Skeletal muscle tissue (tissue), 4 donors: ENCODE data around the gene ABCA8. TPM values are rescaled to one million over a fixed set of nuclear protein-coding genes. Genes with fewer than 3 reads are reported as not detected.
"Not testable (repeated sequence)": the region's sequence is repeated elsewhere in the genome, so short reads cannot be mapped to it uniquely, and the experiment has no call there.

ENCODE experiments used
- H3K27ac ChIP-seq: one replicate; pipeline ENCODE4 v1.7.0; 2013; ENCODE audit warnings: mild to moderate bottlenecking, low read depth, low read length, inconsistent platforms
- H3K27me3 ChIP-seq, 3 donors: one replicate each; pipeline ENCODE4 v1.7.0; 2013; ENCODE audit warnings: low read length in 3 of 3; ENCODE audit not compliant: control insufficient read depth in 3 of 3, insufficient read depth in 3 of 3
- H3K36me3 ChIP-seq, 3 donors: one replicate each; pipeline ENCODE4 v1.7.0; 2013; ENCODE audit warnings: low read length in 3 of 3; ENCODE audit not compliant: control insufficient read depth in 3 of 3, insufficient read depth in 3 of 3
- H3K4me1 ChIP-seq, 3 donors: one replicate each; pipeline ENCODE4 v1.7.0; 2013; ENCODE audit warnings: low read length in 3 of 3, mild to moderate bottlenecking in 3 of 3; ENCODE audit not compliant: control insufficient read depth in 3 of 3, insufficient read depth in 3 of 3
- H3K4me3 ChIP-seq, 3 donors: one replicate each; pipeline ENCODE4 v1.7.0; 2013; ENCODE audit warnings: low read length in 3 of 3
- H3K9ac ChIP-seq, 3 donors: one replicate each; pipeline ENCODE4 v1.7.0; 2013; ENCODE audit warnings: low read length in 3 of 3, mild to moderate bottlenecking in 3 of 3, moderate library complexity in 2 of 3, low read depth in 1 of 3
- H3K9me3 ChIP-seq, 3 donors: one replicate each; pipeline ENCODE4 v1.7.0; 2013; ENCODE audit warnings: low read length in 3 of 3; ENCODE audit not compliant: control insufficient read depth in 3 of 3
- total RNA-seq: library from RNA; depleted of rRNA; stranded (reverse); fragments of >200 nt; gene quantifications from one replicate; pipeline ENCODE4 v1.2.3, GENCODE V29; 2014
- donor health status: Osteomylitis.

ABCA8 gene
- total RNA-seq = 116 TPM

GRCh38 chr17:68955181-68955841, at the start of gene ABCA8:
Gene ABCA8 (minus strand): TSS chr17:68955392. CDS start chr17:68942034, 13,358 bp downstream.
- H3K9ac ChIP-seq = peak within 1 kb of the TSS in 2 of 3 donors; percentile 9 to 59
- H3K27ac ChIP-seq = no peak within 1 kb of the TSS
- peaks cover 0 to 2% (median 0%) of the 10 kb centered on the region in 3 donors for H3K27me3 ChIP-seq

GRCh38 chr17:69004759-69005158, 49.6 kb upstream of the ABCA8 start:
- peaks cover 3 to 12% (median 12%) of the 10 kb centered on the region in 3 donors for H3K36me3 ChIP-seq
- H3K4me3 ChIP-seq, H3K27me3 ChIP-seq, H3K27ac ChIP-seq, H3K9ac ChIP-seq, H3K9me3 ChIP-seq, H3K4me1 ChIP-seq: not testable (repeated sequence)

More at GRCh38 chr17:68955181-68955841, at the start of gene ABCA8:
- Histone ChIP-seq H3K36me3 (no peaks in the 10 kb centered on the region), H3K4me3 (peak within 1 kb of the TSS; percentile 21 to 60 (median 23)), H3K9me3 (no peaks in the 10 kb centered on the region), H3K4me1 (no peaks in the 10 kb centered on the region)

- H3K4me3 ChIP-seq, H3K9ac ChIP-seq, H3K27ac ChIP-seq, H3K27me3 ChIP-seq, H3K9me3 ChIP-seq, H3K4me1 ChIP-seq, H3K36me3 ChIP-seq: not testable (repeated sequence)
Measured at GRCh38 chr17:68999743-69000142, 44.6 kb upstream of the ABCA8 start.

- peaks cover 3 to 34% (median 22%) of the 10 kb centered on the region in 3 donors for H3K36me3 ChIP-seq
- H3K4me3 ChIP-seq = no peak overlapping the region
- H3K9ac ChIP-seq = no peak overlapping the region
- H3K9me3 ChIP-seq = no peaks in the 10 kb centered on the region
- no peaks in the 10 kb centered on the region for H3K4me1 ChIP-seq
- H3K27ac ChIP-seq = no peak overlapping the region
- H3K27me3 ChIP-seq = no peaks in the 10 kb centered on the region
Measured at GRCh38 chr17:68993112-68993511, 37.9 kb upstream of the ABCA8 start.

GRCh38 chr17:68987966-68988365, 32.8 kb upstream of the ABCA8 start:
- Histone ChIP-seq H3K36me3 (peaks cover 12 to 43% (median 39%) of the 10 kb centered on the region in 3 donors), H3K4me1 (no peaks in the 10 kb centered on the region), H3K9me3 (no peaks in the 10 kb centered on the region), H3K4me3 (no peak overlapping the region), H3K27ac (no peak overlapping the region), H3K9ac (no peak overlapping the region), H3K27me3 (no peaks in the 10 kb centered on the region)

GRCh38 chr17:68981288-68981687, 26.1 kb upstream of the ABCA8 start:
- Histone ChIP-seq H3K27ac (no peak overlapping the region), H3K36me3 (peaks cover 17 to 30% (median 20%) of the 10 kb centered on the region in 3 donors), H3K4me3 (peak overlapping the region in 1 of 3 donors; percentile 45), H3K9ac (no peak overlapping the region), H3K4me1 (no peaks in the 10 kb centered on the region), H3K9me3 (no peaks in the 10 kb centered on the region), H3K27me3 (no peaks in the 10 kb centered on the region)

GRCh38 chr17:68973098-68973846, 18.1 kb upstream of the ABCA8 start:
- Histone ChIP-seq H3K27ac (no peak overlapping the region), H3K27me3 (no peaks in the 10 kb centered on the region), H3K4me1 (no peaks in the 10 kb centered on the region), H3K36me3 (peaks cover 10 to 22% (median 12%) of the 10 kb centered on the region in 3 donors), H3K9me3 (no peaks in the 10 kb centered on the region), H3K9ac (no peak overlapping the region), H3K4me3 (no peak overlapping the region)

GRCh38 chr17:68972119-68972704, 17.0 kb upstream of the ABCA8 start:
- Histone ChIP-seq H3K4me3 (no peak overlapping the region), H3K27ac (no peak overlapping the region), H3K36me3 (peaks cover 7 to 17% (median 7%) of the 10 kb centered on the region in 3 donors), H3K9me3 (no peaks in the 10 kb centered on the region), H3K4me1 (no peaks in the 10 kb centered on the region), H3K9ac (no peak overlapping the region), H3K27me3 (no peaks in the 10 kb centered on the region)

GRCh38 chr17:68969101-68969500, 13.9 kb upstream of the ABCA8 start:
- Histone ChIP-seq H3K9me3 (no peaks in the 10 kb centered on the region), H3K27ac (no peak overlapping the region), H3K4me3 (no peak overlapping the region), H3K4me1 (no peaks in the 10 kb centered on the region), H3K9ac (no peak overlapping the region), H3K27me3 (no peaks in the 10 kb centered on the region), H3K36me3 (no peaks in the 10 kb centered on the region)

- Histone ChIP-seq H3K4me3 (no peak overlapping the region), H3K27me3 (no peaks in the 10 kb centered on the region), H3K36me3 (no peaks in the 10 kb centered on the region), H3K4me1 (peaks cover 0 to 4% (median 0%) of the 10 kb centered on the region in 3 donors), H3K9me3 (no peaks in the 10 kb centered on the region), H3K27ac (no peak overlapping the region), H3K9ac (no peak overlapping the region)
Measured at GRCh38 chr17:68963958-68964357, 8.8 kb upstream of the ABCA8 start.
